GM23338 (cell line): ENCODE results near the gene GALNT7. TPM values are rescaled to one million over a fixed set of nuclear protein-coding genes. Genes with fewer than 3 reads are reported as not detected.
A peak's percentile ranks its signal among the peaks of the same experiment; 100 is the strongest.

Source experiments
- ATAC-seq: fragments of 200-7000 bp; cut with Tn5 transposase; 3 replicates; pipeline ENCODE4 v1.9.1; 2020
- DNase-seq: peaks from one replicate; pipeline ENCODE4 v3.0.0-alpha.2; 2015; ENCODE audit warnings: low spot score
- H2AFZ ChIP-seq: fragments of 200-600 bp; sonication (generic); 2 replicates; pipeline ENCODE4 v1.8.0; 2016; ENCODE audit warnings: antibody characterized with exemption, mild to moderate bottlenecking, moderate library complexity
- H3F3A ChIP-seq: fragments of 200-600 bp; sonication (generic); replicated peaks from 2 replicates; pipeline ENCODE4 v1.8.0; 2017; ENCODE audit warnings: antibody characterized with exemption, mixed run types, low read depth
- H3K27ac ChIP-seq: fragments of 200-600 bp; sonication (generic); 2 replicates; pipeline ENCODE4 v1.6.1; 2016; ENCODE audit warnings: low read depth
- H3K27me3 ChIP-seq: fragments of 200-600 bp; sonication (generic); 2 replicates; pipeline ENCODE4 v1.8.0; 2016; ENCODE audit warnings: mild to moderate bottlenecking, mixed run types, moderate library complexity; ENCODE audit not compliant: insufficient read depth
- H3K36me3 ChIP-seq: fragments of 200-600 bp; sonication (generic); 2 replicates; pipeline ENCODE4 v1.8.0; 2016; ENCODE audit warnings: mild to moderate bottlenecking; ENCODE audit not compliant: insufficient read depth
- H3K4me1 ChIP-seq: fragments of 200-600 bp; sonication (generic); 2 replicates; pipeline ENCODE4 v1.8.0; 2016; ENCODE audit warnings: mild to moderate bottlenecking, moderate library complexity; ENCODE audit not compliant: insufficient read depth
- H3K4me2 ChIP-seq: fragments of 200-600 bp; sonication (generic); 2 replicates; pipeline ENCODE4 v1.7.1; 2017; ENCODE audit warnings: mixed run types
- H3K4me3 ChIP-seq: fragments of 200-600 bp; sonication (generic); 2 replicates; pipeline ENCODE4 v1.6.1; 2016; ENCODE audit warnings: mixed run types
- H3K79me2 ChIP-seq: fragments of 200-600 bp; sonication (generic); replicated peaks from 2 replicates; pipeline ENCODE4 v1.8.0; 2017; ENCODE audit warnings: mild to moderate bottlenecking; ENCODE audit not compliant: insufficient read depth
- H3K9me2 ChIP-seq: fragments of 200-600 bp; sonication (generic); 2 replicates; pipeline ENCODE4 v1.8.0; 2017; ENCODE audit not compliant: insufficient read depth
- H4K20me1 ChIP-seq: fragments of 200-600 bp; sonication (generic); replicated peaks from 2 replicates; pipeline ENCODE4 v1.8.0; 2017; ENCODE audit warnings: mild to moderate bottlenecking; ENCODE audit not compliant: insufficient read depth
- H3K27ac Mint-ChIP-seq: 2 replicates; pipeline ENCODE4 v1.8.0; 2020; ENCODE audit warnings: inconsistent platforms, mild to moderate bottlenecking, moderate library complexity, mixed read lengths
- H3K27me3 Mint-ChIP-seq: 3 replicates; pipeline ENCODE4 v1.8.0; 2022; ENCODE audit warnings: low read depth, mild to moderate bottlenecking, moderate library complexity, mixed read lengths, inconsistent platforms; ENCODE audit not compliant: insufficient read depth, poor library complexity
- H3K36me3 Mint-ChIP-seq: 3 replicates; pipeline ENCODE4 v1.8.0; 2021; ENCODE audit warnings: low read depth, mild to moderate bottlenecking, inconsistent platforms, moderate library complexity, mixed read lengths
- H3K4me1 Mint-ChIP-seq: 3 replicates; pipeline ENCODE4 v1.8.0; 2020; ENCODE audit warnings: mild to moderate bottlenecking, inconsistent platforms, mixed read lengths
- H3K4me3 Mint-ChIP-seq: 3 replicates; pipeline ENCODE4 v1.8.0; 2021; ENCODE audit warnings: moderate library complexity, mild to moderate bottlenecking, inconsistent platforms, mixed read lengths
- H3K9me3 Mint-ChIP-seq: 3 replicates; pipeline ENCODE4 v1.8.0; 2020; ENCODE audit warnings: moderate library complexity, mild to moderate bottlenecking, inconsistent platforms, mixed read lengths
- CREB1 ChIP-seq: fragments of 250-450 bp; sonication (Bioruptor Pico); IDR thresholded peaks from 2 replicates; pipeline ENCODE4 v1.5.0; 2020; ENCODE audit warnings: low read depth, mild to moderate bottlenecking, moderate library complexity
- EZH2 ChIP-seq: fragments of 200-600 bp; sonication (generic); IDR thresholded peaks from one replicate; pipeline ENCODE4 v1.8.0; 2017; ENCODE audit warnings: antibody characterized with exemption, mild to moderate bottlenecking, low read depth; ENCODE audit not compliant: unreplicated experiment
- EZH2phosphoT487 ChIP-seq: fragments of 200-600 bp; sonication (generic); IDR thresholded peaks from one replicate; pipeline ENCODE4 v1.8.1; 2018; ENCODE audit warnings: antibody characterized with exemption; ENCODE audit not compliant: unreplicated experiment
- JUNB ChIP-seq: IDR thresholded peaks from one replicate; pipeline ENCODE4 v1.6.1; 2016; ENCODE audit warnings: antibody characterized with exemption; ENCODE audit not compliant: unreplicated experiment
- NANOG ChIP-seq: IDR thresholded peaks from 2 replicates; pipeline ENCODE4 v1.6.1; 2016; ENCODE audit warnings: antibody characterized with exemption, borderline replicate concordance
- REST ChIP-seq: IDR thresholded peaks from one replicate; pipeline ENCODE4 v1.6.1; 2018; ENCODE audit warnings: antibody characterized with exemption; ENCODE audit not compliant: unreplicated experiment
- ZNF114 ChIP-seq: fragments of 250-450 bp; sonication (Bioruptor Pico); IDR thresholded peaks from 2 replicates; pipeline ENCODE4 v1.5.0; 2020; ENCODE audit warnings: mild to moderate bottlenecking, moderate library complexity
- ZNF331 ChIP-seq: fragments of 250-450 bp; sonication (Bioruptor Pico); IDR thresholded peaks from 2 replicates; pipeline ENCODE4 v1.5.0; 2020; ENCODE audit warnings: low read depth, mild to moderate bottlenecking, moderate library complexity
- polyA plus RNA-seq: library from polyadenylated mRNA; unstranded; fragments of >200 nt; fragmentation: Nextera tagmentation; extraction: Ambion mirVana; gene quantifications from 2 replicates; pipeline ENCODE4 v1.2.1, GENCODE V29; 2016
- total RNA-seq: library from RNA; depleted of rRNA; stranded (reverse); fragments of >200 nt; shearing (Covaris generic); gene quantifications from 2 replicates; pipeline ENCODE4 v1.2.3, GENCODE V29; 2014
- TF ChIP-seq, protein P1 (sequence below), 2 experiments: fragments of 200-600 bp in 1 of 2; sonication (generic) in 1 of 2; conservative IDR thresholded peaks; 2 replicates each; pipeline versions ENCODE4 v1.5.1 to v1.6.1; 2016 to 2017; ENCODE audit warnings: antibody characterized with exemption in 2 of 2, low read depth in 2 of 2, mild to moderate bottlenecking in 2 of 2, moderate library complexity in 1 of 2
- TF ChIP-seq, protein P2 (sequence below): fragments of 250-450 bp; sonication (Bioruptor Pico); IDR thresholded peaks from 2 replicates; pipeline ENCODE4 v1.5.0; 2020; ENCODE audit warnings: mild to moderate bottlenecking, moderate library complexity

GALNT7 gene
- total and polyA plus RNA-seq, 2 experiments from 2014 or later: 31.8 to 72.2 TPM

GRCh38 chr4:173371292-173372192 lies 202.9 kb downstream of the GALNT7 start:
- Histone ChIP-seq H3K27me3 (peaks cover 17% of the 10 kb centered on the region; the same call in 1 of the 2 replicates), H3K36me3 (no peaks in the 10 kb centered on the region), H4K20me1 (no peaks in the 10 kb centered on the region), H3K4me2 (peak overlapping the region; percentile 79), H3K79me2 (peaks cover 13% of the 10 kb centered on the region), H3K9me2 (no peaks in the 10 kb centered on the region), H3K27ac (no peak overlapping the region), H3F3A (0 out of 2 replicates have a peak, but pooled peaks cover 2% of the 10 kb centered on the region), H3K4me1 (peaks cover 7% of the 10 kb centered on the region), H3K4me3 (peak overlapping the region; percentile 85), H2AFZ (peak overlapping the region; percentile 81)
- Mint-ChIP-seq H3K9me3 (no peaks in the 10 kb centered on the region; the same call in 2 of the 3 replicates), H3K4me1 (peaks cover 12% of the 10 kb centered on the region), H3K4me3 (peak overlapping the region; percentile 97), H3K36me3 (peaks cover 6% of the 10 kb centered on the region; the same call in 1 of the 3 replicates), H3K27ac (peak overlapping the region; percentile 72), H3K27me3 (peaks cover 16% of the 10 kb centered on the region)
- TF ChIP-seq EZH2phosphoT487: no peak
- TF ChIP-seq REST: no peak
- no peak for TF ChIP-seq NANOG
- TF ChIP-seq JUNB: no peak
- TF ChIP-seq, protein P1, sequence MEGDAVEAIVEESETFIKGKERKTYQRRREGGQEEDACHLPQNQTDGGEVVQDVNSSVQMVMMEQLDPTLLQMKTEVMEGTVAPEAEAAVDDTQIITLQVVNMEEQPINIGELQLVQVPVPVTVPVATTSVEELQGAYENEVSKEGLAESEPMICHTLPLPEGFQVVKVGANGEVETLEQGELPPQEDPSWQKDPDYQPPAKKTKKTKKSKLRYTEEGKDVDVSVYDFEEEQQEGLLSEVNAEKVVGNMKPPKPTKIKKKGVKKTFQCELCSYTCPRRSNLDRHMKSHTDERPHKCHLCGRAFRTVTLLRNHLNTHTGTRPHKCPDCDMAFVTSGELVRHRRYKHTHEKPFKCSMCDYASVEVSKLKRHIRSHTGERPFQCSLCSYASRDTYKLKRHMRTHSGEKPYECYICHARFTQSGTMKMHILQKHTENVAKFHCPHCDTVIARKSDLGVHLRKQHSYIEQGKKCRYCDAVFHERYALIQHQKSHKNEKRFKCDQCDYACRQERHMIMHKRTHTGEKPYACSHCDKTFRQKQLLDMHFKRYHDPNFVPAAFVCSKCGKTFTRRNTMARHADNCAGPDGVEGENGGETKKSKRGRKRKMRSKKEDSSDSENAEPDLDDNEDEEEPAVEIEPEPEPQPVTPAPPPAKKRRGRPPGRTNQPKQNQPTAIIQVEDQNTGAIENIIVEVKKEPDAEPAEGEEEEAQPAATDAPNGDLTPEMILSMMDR (conservative IDR thresholded peaks at IDR 0.05; ENCODE audit: low read depth in 2 of 2): no peak
- TF ChIP-seq EZH2: no peak
- TF ChIP-seq CREB1 (CRISPR knock-in tag): no peak
- TF ChIP-seq ZNF114 (CRISPR knock-in tag): no peak
- TF ChIP-seq, protein P2, sequence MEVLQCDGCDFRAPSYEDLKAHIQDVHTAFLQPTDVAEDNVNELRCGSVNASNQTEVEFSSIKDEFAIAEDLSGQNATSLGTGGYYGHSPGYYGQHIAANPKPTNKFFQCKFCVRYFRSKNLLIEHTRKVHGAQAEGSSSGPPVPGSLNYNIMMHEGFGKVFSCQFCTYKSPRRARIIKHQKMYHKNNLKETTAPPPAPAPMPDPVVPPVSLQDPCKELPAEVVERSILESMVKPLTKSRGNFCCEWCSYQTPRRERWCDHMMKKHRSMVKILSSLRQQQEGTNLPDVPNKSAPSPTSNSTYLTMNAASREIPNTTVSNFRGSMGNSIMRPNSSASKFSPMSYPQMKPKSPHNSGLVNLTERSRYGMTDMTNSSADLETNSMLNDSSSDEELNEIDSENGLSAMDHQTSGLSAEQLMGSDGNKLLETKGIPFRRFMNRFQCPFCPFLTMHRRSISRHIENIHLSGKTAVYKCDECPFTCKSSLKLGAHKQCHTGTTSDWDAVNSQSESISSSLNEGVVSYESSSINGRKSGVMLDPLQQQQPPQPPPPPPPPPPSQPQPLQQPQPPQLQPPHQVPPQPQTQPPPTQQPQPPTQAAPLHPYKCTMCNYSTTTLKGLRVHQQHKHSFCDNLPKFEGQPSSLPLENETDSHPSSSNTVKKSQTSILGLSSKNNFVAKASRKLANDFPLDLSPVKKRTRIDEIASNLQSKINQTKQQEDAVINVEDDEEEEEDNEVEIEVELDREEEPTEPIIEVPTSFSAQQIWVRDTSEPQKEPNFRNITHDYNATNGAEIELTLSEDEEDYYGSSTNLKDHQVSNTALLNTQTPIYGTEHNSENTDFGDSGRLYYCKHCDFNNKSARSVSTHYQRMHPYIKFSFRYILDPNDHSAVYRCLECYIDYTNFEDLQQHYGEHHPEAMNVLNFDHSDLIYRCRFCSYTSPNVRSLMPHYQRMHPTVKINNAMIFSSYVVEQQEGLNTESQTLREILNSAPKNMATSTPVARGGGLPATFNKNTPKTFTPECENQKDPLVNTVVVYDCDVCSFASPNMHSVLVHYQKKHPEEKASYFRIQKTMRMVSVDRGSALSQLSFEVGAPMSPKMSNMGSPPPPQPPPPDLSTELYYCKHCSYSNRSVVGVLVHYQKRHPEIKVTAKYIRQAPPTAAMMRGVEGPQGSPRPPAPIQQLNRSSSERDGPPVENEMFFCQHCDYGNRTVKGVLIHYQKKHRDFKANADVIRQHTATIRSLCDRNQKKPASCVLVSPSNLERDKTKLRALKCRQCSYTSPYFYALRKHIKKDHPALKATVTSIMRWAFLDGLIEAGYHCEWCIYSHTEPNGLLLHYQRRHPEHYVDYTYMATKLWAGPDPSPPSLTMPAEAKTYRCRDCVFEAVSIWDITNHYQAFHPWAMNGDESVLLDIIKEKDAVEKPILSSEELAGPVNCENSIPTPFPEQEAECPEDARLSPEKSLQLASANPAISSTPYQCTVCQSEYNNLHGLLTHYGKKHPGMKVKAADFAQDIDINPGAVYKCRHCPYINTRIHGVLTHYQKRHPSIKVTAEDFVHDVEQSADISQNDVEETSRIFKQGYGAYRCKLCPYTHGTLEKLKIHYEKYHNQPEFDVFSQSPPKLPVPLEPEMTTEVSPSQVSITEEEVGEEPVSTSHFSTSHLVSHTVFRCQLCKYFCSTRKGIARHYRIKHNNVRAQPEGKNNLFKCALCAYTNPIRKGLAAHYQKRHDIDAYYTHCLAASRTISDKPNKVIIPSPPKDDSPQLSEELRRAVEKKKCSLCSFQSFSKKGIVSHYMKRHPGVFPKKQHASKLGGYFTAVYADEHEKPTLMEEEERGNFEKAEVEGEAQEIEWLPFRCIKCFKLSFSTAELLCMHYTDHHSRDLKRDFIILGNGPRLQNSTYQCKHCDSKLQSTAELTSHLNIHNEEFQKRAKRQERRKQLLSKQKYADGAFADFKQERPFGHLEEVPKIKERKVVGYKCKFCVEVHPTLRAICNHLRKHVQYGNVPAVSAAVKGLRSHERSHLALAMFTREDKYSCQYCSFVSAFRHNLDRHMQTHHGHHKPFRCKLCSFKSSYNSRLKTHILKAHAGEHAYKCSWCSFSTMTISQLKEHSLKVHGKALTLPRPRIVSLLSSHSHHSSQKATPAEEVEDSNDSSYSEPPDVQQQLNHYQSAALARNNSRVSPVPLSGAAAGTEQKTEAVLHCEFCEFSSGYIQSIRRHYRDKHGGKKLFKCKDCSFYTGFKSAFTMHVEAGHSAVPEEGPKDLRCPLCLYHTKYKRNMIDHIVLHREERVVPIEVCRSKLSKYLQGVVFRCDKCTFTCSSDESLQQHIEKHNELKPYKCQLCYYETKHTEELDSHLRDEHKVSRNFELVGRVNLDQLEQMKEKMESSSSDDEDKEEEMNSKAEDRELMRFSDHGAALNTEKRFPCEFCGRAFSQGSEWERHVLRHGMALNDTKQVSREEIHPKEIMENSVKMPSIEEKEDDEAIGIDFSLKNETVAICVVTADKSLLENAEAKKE (CRISPR knock-in tag): no peak
- no peak for TF ChIP-seq ZNF331 (CRISPR knock-in tag)
- ATAC-seq (peak; percentile 48), DNase-seq (peak; percentile 69)
